Stomach smooth muscle (tissue), 2 donors: Measurements from ENCODE around the gene MACC1.
"Not testable (repeated sequence)": the region's sequence is repeated elsewhere in the genome, so short reads cannot be mapped to it uniquely, and the experiment has no call there.

Experiments
- H3K27ac ChIP-seq: one replicate; pipeline ENCODE4 v1.7.0; 2013; ENCODE audit warnings: mild to moderate bottlenecking, low read length, inconsistent platforms
- H3K27me3 ChIP-seq, 2 donors: one replicate each; pipeline ENCODE4 v1.7.0; 2013; ENCODE audit warnings: low read length in 2 of 2; ENCODE audit not compliant: insufficient read depth in 2 of 2, control insufficient read depth in 1 of 2
- H3K36me3 ChIP-seq, 2 donors: one replicate each; pipeline ENCODE4 v1.7.0; 2013; ENCODE audit warnings: low read length in 2 of 2; ENCODE audit not compliant: control insufficient read depth in 2 of 2, insufficient read depth in 2 of 2
- H3K4me1 ChIP-seq: one replicate; pipeline ENCODE4 v1.7.0; 2013; ENCODE audit warnings: low read length; ENCODE audit not compliant: control insufficient read depth, insufficient read depth
- H3K4me3 ChIP-seq, 2 donors: one replicate each; pipeline ENCODE4 v1.7.0; 2013; ENCODE audit warnings: low read length in 2 of 2
- H3K9ac ChIP-seq, 2 donors: one replicate each; pipeline ENCODE4 v1.7.0; 2013; ENCODE audit warnings: low read length in 2 of 2, mild to moderate bottlenecking in 1 of 2
- H3K9me3 ChIP-seq, 2 donors: one replicate each; pipeline ENCODE4 v1.7.0; 2013; ENCODE audit warnings: low read length in 2 of 2; ENCODE audit not compliant: control insufficient read depth in 2 of 2
- donor health status: healthy.
- donor health status: Pancreatic carcinoma.

Gene MACC1

GRCh38 chr7:20219446-20220292 lies 2.5 kb upstream of the MACC1 start:
- Histone ChIP-seq H3K27me3 (no peaks in the 10 kb centered on the region), H3K4me3 (no peak overlapping the region), H3K27ac (no peak overlapping the region), H3K36me3 (no peaks in the 10 kb centered on the region), H3K9ac (no peak overlapping the region), H3K4me1 (no peaks in the 10 kb centered on the region), H3K9me3 (no peaks in the 10 kb centered on the region)

- Histone ChIP-seq H3K4me3 (no peak overlapping the region), H3K27ac (no peak overlapping the region), H3K36me3 (no peaks in the 10 kb centered on the region), H3K9ac (no peak overlapping the region), H3K9me3 (no peaks in the 10 kb centered on the region), H3K4me1 (no peaks in the 10 kb centered on the region), H3K27me3 (no peaks in the 10 kb centered on the region)
These were observed 1.9 kb upstream of the MACC1 start for GRCh38 chr7:20219062-20219445.

- no peak overlapping the region for H3K4me3 ChIP-seq
- no peaks in the 10 kb centered on the region for H3K27me3 ChIP-seq
- no peaks in the 10 kb centered on the region for H3K9me3 ChIP-seq
- H3K27ac ChIP-seq: no peak overlapping the region
- no peaks in the 10 kb centered on the region for H3K36me3 ChIP-seq
- no peak overlapping the region for H3K9ac ChIP-seq
- no peaks in the 10 kb centered on the region for H3K4me1 ChIP-seq
These were observed 1.1 kb upstream of the MACC1 start for GRCh38 chr7:20218279-20218678.

GRCh38 chr7:20216406-20217036 lies 663 bp downstream of the MACC1 start:
- no peaks in the 10 kb centered on the region for H3K4me1 ChIP-seq
- no peak overlapping the region for H3K4me3 ChIP-seq
- no peak overlapping the region for H3K27ac ChIP-seq
- H3K27me3 ChIP-seq: no peaks in the 10 kb centered on the region
- H3K9me3 ChIP-seq: no peaks in the 10 kb centered on the region
- H3K9ac ChIP-seq: no peak overlapping the region
- H3K36me3 ChIP-seq: no peaks in the 10 kb centered on the region

GRCh38 chr7:20214921-20215669 lies 2.1 kb downstream of the MACC1 start:
- H3K27ac ChIP-seq: no peak overlapping the region
- H3K4me3 ChIP-seq: no peak overlapping the region
- no peaks in the 10 kb centered on the region for H3K27me3 ChIP-seq
- no peaks in the 10 kb centered on the region for H3K4me1 ChIP-seq
- H3K36me3 ChIP-seq: no peaks in the 10 kb centered on the region
- H3K9ac ChIP-seq: no peak overlapping the region
- H3K9me3 ChIP-seq: no peaks in the 10 kb centered on the region

GRCh38 chr7:20214132-20214531 lies 3.1 kb downstream of the MACC1 start:
- no peaks in the 10 kb centered on the region for H3K9me3 ChIP-seq
- H3K36me3 ChIP-seq: no peaks in the 10 kb centered on the region
- no peaks in the 10 kb centered on the region for H3K27me3 ChIP-seq
- no peak overlapping the region for H3K9ac ChIP-seq
- H3K27ac ChIP-seq: no peak overlapping the region
- H3K4me3 ChIP-seq: no peak overlapping the region
- H3K4me1 ChIP-seq: no peaks in the 10 kb centered on the region

- Histone ChIP-seq H3K27me3 (no peaks in the 10 kb centered on the region), H3K4me1 (no peaks in the 10 kb centered on the region), H3K36me3 (no peaks in the 10 kb centered on the region), H3K9ac (no peak overlapping the region), H3K27ac (no peak overlapping the region), H3K4me3 (no peak overlapping the region), H3K9me3 (no peaks in the 10 kb centered on the region)
These were observed 3.8 kb downstream of the MACC1 start for GRCh38 chr7:20213378-20213777.

- Histone ChIP-seq H3K36me3 (no peaks in the 10 kb centered on the region), H3K9ac (no peak overlapping the region), H3K27me3 (no peaks in the 10 kb centered on the region), H3K4me3 (no peak overlapping the region), H3K9me3 (no peaks in the 10 kb centered on the region), H3K27ac (no peak overlapping the region), H3K4me1 (no peaks in the 10 kb centered on the region)
These were observed 5.8 kb downstream of the MACC1 start for GRCh38 chr7:20211376-20211775.

GRCh38 chr7:20208651-20209307 lies 8.4 kb downstream of the MACC1 start:
- Histone ChIP-seq H3K4me3 (no peak overlapping the region), H3K27me3 (no peaks in the 10 kb centered on the region), H3K27ac (no peak overlapping the region), H3K9me3 (no peaks in the 10 kb centered on the region), H3K4me1 (no peaks in the 10 kb centered on the region), H3K9ac (no peak overlapping the region), H3K36me3 (no peaks in the 10 kb centered on the region)

GRCh38 chr7:20207811-20208210 lies 9.4 kb downstream of the MACC1 start:
- not testable (repeated sequence) for H3K27me3 ChIP-seq, H3K4me1 ChIP-seq, H3K9me3 ChIP-seq, H3K36me3 ChIP-seq, H3K4me3 ChIP-seq, H3K9ac ChIP-seq, H3K27ac ChIP-seq
